ENCODE measurements around the gene PLOD1. TPM values are rescaled to one million over a fixed set of nuclear protein-coding genes. Genes with fewer than 3 reads are reported as not detected.

The PLOD1 gene
- total and polyA plus RNA-seq, 2 of the 13 experiments (the other 11 are each of a cell fraction or from before 2014, with no cell fraction given): 70.1 to 318 TPM

DNA sequence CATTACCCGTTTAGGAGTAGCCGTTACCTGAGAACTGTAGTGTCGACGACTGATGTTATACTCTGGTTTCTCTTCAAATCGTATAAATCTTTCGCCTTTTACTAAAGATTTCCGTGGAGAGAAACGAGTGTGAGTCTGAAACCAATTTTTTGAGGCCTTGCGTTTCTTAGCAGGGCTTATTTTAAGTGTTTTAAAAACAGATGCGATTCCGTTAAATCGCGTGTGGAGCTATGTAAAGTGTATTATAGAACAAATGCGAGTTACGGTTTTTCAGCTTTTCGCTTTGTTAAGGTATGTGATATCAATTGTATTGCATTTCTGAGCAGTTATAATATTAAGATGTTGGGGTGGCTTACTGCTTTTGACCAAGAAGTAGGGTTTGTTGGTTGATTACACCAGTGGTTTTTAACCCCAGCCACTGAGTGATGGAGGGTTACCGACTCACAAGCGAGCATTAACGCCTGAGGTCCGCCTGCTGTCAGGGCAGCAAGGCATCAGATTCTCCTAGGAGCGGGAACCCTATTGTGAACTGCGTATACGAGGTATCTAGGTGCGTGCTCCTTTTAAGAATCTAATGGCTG lies 26.3 kb upstream of the PLOD1 start (continued):
- TF ChIP-seq, protein P1, sequence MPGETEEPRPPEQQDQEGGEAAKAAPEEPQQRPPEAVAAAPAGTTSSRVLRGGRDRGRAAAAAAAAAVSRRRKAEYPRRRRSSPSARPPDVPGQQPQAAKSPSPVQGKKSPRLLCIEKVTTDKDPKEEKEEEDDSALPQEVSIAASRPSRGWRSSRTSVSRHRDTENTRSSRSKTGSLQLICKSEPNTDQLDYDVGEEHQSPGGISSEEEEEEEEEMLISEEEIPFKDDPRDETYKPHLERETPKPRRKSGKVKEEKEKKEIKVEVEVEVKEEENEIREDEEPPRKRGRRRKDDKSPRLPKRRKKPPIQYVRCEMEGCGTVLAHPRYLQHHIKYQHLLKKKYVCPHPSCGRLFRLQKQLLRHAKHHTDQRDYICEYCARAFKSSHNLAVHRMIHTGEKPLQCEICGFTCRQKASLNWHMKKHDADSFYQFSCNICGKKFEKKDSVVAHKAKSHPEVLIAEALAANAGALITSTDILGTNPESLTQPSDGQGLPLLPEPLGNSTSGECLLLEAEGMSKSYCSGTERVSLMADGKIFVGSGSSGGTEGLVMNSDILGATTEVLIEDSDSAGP (CRISPR knock-in tag; IDR thresholded peaks at IDR 0.05; ENCODE audit: borderline replicate concordance): no peak; the same call in 1 of the 2 replicates
- TF ChIP-seq ZNF33A (CRISPR knock-in tag; IDR thresholded peaks at IDR 0.05; ENCODE audit: borderline replicate concordance): no peak
- TF ChIP-seq, protein P2, sequence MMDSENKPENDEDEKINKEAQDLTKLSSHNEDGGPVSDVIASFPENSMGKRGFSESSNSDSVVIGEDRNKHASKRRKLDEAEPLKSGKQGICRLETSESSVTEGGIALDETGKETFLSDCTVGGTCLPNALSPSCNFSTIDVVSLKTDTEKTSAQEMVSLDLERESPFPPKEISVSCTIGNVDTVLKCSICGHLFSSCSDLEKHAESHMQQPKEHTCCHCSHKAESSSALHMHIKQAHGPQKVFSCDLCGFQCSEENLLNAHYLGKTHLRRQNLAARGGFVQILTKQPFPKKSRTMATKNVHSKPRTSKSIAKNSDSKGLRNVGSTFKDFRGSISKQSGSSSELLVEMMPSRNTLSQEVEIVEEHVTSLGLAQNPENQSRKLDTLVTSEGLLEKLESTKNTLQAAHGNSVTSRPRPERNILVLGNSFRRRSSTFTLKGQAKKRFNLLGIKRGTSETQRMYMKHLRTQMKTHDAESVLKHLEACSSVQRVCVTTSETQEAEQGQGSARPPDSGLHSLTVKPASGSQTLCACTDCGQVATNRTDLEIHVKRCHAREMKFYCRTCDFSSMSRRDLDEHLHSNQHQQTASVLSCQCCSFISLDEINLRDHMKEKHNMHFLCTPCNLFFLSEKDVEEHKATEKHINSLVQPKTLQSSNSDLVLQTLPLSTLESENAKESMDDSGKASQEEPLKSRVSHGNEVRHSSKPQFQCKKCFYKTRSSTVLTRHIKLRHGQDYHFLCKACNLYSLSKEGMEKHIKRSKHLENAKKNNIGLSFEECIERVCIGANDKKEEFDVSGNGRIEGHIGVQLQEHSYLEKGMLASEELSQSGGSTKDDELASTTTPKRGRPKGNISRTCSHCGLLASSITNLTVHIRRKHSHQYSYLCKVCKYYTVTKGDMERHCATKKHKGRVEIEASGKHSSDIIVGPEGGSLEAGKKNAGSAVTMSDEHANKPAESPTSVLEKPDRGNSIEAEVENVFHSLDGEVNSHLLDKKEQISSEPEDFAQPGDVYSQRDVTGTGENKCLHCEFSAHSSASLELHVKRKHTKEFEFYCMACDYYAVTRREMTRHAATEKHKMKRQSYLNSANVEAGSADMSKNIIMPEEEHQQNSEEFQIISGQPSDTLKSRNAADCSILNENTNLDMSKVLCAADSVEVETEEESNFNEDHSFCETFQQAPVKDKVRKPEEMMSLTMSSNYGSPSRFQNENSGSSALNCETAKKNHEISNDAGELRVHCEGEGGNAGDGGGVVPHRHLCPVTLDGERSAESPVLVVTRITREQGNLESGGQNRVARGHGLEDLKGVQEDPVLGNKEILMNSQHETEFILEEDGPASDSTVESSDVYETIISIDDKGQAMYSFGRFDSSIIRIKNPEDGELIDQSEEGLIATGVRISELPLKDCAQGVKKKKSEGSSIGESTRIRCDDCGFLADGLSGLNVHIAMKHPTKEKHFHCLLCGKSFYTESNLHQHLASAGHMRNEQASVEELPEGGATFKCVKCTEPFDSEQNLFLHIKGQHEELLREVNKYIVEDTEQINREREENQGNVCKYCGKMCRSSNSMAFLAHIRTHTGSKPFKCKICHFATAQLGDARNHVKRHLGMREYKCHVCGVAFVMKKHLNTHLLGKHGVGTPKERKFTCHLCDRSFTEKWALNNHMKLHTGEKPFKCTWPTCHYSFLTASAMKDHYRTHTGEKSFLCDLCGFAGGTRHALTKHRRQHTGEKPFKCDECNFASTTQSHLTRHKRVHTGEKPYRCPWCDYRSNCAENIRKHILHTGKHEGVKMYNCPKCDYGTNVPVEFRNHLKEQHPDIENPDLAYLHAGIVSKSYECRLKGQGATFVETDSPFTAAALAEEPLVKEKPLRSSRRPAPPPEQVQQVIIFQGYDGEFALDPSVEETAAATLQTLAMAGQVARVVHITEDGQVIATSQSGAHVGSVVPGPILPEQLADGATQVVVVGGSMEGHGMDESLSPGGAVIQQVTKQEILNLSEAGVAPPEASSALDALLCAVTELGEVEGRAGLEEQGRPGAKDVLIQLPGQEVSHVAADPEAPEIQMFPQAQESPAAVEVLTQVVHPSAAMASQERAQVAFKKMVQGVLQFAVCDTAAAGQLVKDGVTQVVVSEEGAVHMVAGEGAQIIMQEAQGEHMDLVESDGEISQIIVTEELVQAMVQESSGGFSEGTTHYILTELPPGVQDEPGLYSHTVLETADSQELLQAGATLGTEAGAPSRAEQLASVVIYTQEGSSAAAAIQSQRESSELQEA (CRISPR knock-in tag; IDR thresholded peaks at IDR 0.05; ENCODE audit: not compliant biosample characterization): no peak
- TF ChIP-seq GATA4 (IDR thresholded peaks at IDR 0.05; ENCODE audit: borderline replicate concordance, low read depth): peak; percentile 99
- TF ChIP-seq ZNF205 (CRISPR knock-in tag; IDR thresholded peaks at IDR 0.05): peak; percentile 87
- TF ChIP-seq SP5 (CRISPR knock-in tag; IDR thresholded peaks at IDR 0.05; ENCODE audit: borderline replicate concordance, low read depth): 0 out of 2 replicates have a peak, but pooled peaks have one; percentile 10
- TF ChIP-seq DR1 (CRISPR knock-in tag; IDR thresholded peaks at IDR 0.05): peak; percentile 88
- peak; percentile 82 for TF ChIP-seq THAP11 (CRISPR knock-in tag; IDR thresholded peaks at IDR 0.05)
- TF ChIP-seq TFDP2 (CRISPR knock-in tag; IDR thresholded peaks at IDR 0.05): peak; percentile 70
- no peak for TF ChIP-seq ZNF841 (CRISPR knock-in tag; IDR thresholded peaks at IDR 0.05; ENCODE audit: borderline replicate concordance)
- peak; percentile 36 for TF ChIP-seq RCOR2 (CRISPR knock-in tag; IDR thresholded peaks at IDR 0.05)
- TF ChIP-seq MIER3 (CRISPR knock-in tag; IDR thresholded peaks at IDR 0.05; ENCODE audit: borderline replicate concordance): no peak; the same call in 1 of the 2 replicates
- TF ChIP-seq, protein P3, sequence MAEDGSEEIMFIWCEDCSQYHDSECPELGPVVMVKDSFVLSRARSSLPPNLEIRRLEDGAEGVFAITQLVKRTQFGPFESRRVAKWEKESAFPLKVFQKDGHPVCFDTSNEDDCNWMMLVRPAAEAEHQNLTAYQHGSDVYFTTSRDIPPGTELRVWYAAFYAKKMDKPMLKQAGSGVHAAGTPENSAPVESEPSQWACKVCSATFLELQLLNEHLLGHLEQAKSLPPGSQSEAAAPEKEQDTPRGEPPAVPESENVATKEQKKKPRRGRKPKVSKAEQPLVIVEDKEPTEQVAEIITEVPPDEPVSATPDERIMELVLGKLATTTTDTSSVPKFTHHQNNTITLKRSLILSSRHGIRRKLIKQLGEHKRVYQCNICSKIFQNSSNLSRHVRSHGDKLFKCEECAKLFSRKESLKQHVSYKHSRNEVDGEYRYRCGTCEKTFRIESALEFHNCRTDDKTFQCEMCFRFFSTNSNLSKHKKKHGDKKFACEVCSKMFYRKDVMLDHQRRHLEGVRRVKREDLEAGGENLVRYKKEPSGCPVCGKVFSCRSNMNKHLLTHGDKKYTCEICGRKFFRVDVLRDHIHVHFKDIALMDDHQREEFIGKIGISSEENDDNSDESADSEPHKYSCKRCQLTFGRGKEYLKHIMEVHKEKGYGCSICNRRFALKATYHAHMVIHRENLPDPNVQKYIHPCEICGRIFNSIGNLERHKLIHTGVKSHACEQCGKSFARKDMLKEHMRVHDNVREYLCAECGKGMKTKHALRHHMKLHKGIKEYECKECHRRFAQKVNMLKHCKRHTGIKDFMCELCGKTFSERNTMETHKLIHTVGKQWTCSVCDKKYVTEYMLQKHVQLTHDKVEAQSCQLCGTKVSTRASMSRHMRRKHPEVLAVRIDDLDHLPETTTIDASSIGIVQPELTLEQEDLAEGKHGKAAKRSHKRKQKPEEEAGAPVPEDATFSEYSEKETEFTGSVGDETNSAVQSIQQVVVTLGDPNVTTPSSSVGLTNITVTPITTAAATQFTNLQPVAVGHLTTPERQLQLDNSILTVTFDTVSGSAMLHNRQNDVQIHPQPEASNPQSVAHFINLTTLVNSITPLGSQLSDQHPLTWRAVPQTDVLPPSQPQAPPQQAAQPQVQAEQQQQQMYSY (CRISPR knock-in tag; IDR thresholded peaks at IDR 0.05): peak; percentile 49; the same call in 1 of the 2 replicates
- peak; percentile 90 for TF ChIP-seq NKX3-1 (CRISPR knock-in tag; IDR thresholded peaks at IDR 0.05)
- peak; percentile 84 for TF ChIP-seq RXRB (CRISPR knock-in tag; IDR thresholded peaks at IDR 0.05; ENCODE audit: borderline replicate concordance)
